Astrocyte (in vitro differentiated cells and primary cell): ENCODE results near the gene EHD4. TPM values are rescaled to one million over a fixed set of nuclear protein-coding genes. Genes with fewer than 3 reads are reported as not detected.

ENCODE experiments used
- DNase-seq: peaks from one replicate; pipeline ENCODE4 v3.0.0-alpha.2; 2010; ENCODE audit warnings: low read depth
- FAIRE-seq: peaks from 2 replicates; lab custom pipeline; 2011; peaks lifted over from hg19 to GRCh38; lab: Jason Lieb, UNC
- H2AFZ ChIP-seq: 2 replicates; pipeline ENCODE4 v1.6.0; 2012; ENCODE audit warnings: low read depth, low read length, inconsistent platforms
- H3K27ac ChIP-seq: 2 replicates; pipeline ENCODE4 v1.5.1; 2011; ENCODE audit warnings: low read depth, low read length, inconsistent platforms
- H3K27me3 ChIP-seq: 2 replicates; pipeline ENCODE4 v1.6.0; 2011; ENCODE audit warnings: low read length, inconsistent platforms; ENCODE audit not compliant: insufficient read depth
- H3K36me3 ChIP-seq: 2 replicates; pipeline ENCODE4 v1.5.1; 2011; ENCODE audit warnings: low read length, inconsistent platforms; ENCODE audit not compliant: insufficient read depth
- H3K4me1 ChIP-seq: 2 replicates; pipeline ENCODE4 v1.5.1; 2011; ENCODE audit warnings: low read length, inconsistent platforms; ENCODE audit not compliant: insufficient read depth
- H3K4me2 ChIP-seq: 2 replicates; pipeline ENCODE4 v1.6.0; 2012; ENCODE audit warnings: low read length, inconsistent platforms
- H3K4me3 ChIP-seq: 2 replicates; pipeline ENCODE4 v1.5.1; 2011; ENCODE audit warnings: low read depth, mild to moderate bottlenecking, low read length, inconsistent platforms; ENCODE audit not compliant: insufficient read depth
- H3K79me2 ChIP-seq: 2 replicates; pipeline ENCODE4 v1.6.0; 2012; ENCODE audit warnings: mild to moderate bottlenecking, low read length, inconsistent platforms; ENCODE audit not compliant: insufficient read depth
- H3K9ac ChIP-seq: 2 replicates; pipeline ENCODE4 v1.6.0; 2012; ENCODE audit warnings: mild to moderate bottlenecking, low read length, inconsistent platforms
- H3K9me3 ChIP-seq: 2 replicates; pipeline ENCODE4 v1.5.1; 2012; ENCODE audit warnings: low read depth, mild to moderate bottlenecking, low read length, inconsistent platforms; ENCODE audit not compliant: insufficient read depth
- H4K20me1 ChIP-seq: 2 replicates; pipeline ENCODE4 v1.6.0; 2012; ENCODE audit warnings: low read length, inconsistent platforms; ENCODE audit not compliant: insufficient read depth
- H3K27ac Mint-ChIP-seq: one replicate; pipeline ENCODE4 v1.8.0; 2021; ENCODE audit warnings: mild to moderate bottlenecking, mixed read lengths; ENCODE audit not compliant: unreplicated experiment
- H3K27me3 Mint-ChIP-seq: one replicate; pipeline ENCODE4 v1.8.0; 2021; ENCODE audit warnings: low read depth, mixed read lengths; ENCODE audit not compliant: unreplicated experiment
- H3K36me3 Mint-ChIP-seq: one replicate; pipeline ENCODE4 v1.8.0; 2021; ENCODE audit warnings: low read depth, mixed read lengths; ENCODE audit not compliant: unreplicated experiment
- H3K4me1 Mint-ChIP-seq: one replicate; pipeline ENCODE4 v1.8.0; 2021; ENCODE audit warnings: low read depth, mixed read lengths; ENCODE audit not compliant: unreplicated experiment
- H3K4me3 Mint-ChIP-seq: one replicate; pipeline ENCODE4 v1.8.0; 2021; ENCODE audit warnings: mild to moderate bottlenecking, moderate library complexity, mixed read lengths; ENCODE audit not compliant: unreplicated experiment
- H3K9me3 Mint-ChIP-seq: one replicate; pipeline ENCODE4 v1.8.0; 2021; ENCODE audit warnings: mild to moderate bottlenecking, mixed read lengths; ENCODE audit not compliant: unreplicated experiment
- CTCF ChIP-seq: IDR thresholded peaks from 2 replicates; pipeline ENCODE4 v1.5.1; 2011; ENCODE audit warnings: low read depth, mild to moderate bottlenecking, inconsistent platforms, low read length, moderate library complexity; ENCODE audit not compliant: insufficient read depth
- EZH2 ChIP-seq: IDR thresholded peaks from 2 replicates; pipeline ENCODE4 v1.6.1; 2012; ENCODE audit warnings: mild to moderate bottlenecking, low read length, inconsistent platforms; ENCODE audit not compliant: insufficient read depth
- total RNA-seq: library from RNA; stranded (reverse); gene quantifications from 2 replicates; pipeline ENCODE4 v1.2.1, GENCODE V29; 2021

EHD4 gene
- total RNA-seq, 1 donor from 2014 or later = 46.4 TPM

GRCh38 chr15:41933771-41934170, 38.6 kb downstream of the EHD4 start:
- H2AFZ ChIP-seq = no peak overlapping the region
- H3K4me1 Mint-ChIP-seq = peaks cover 68% of the 10 kb centered on the region

DNA sequence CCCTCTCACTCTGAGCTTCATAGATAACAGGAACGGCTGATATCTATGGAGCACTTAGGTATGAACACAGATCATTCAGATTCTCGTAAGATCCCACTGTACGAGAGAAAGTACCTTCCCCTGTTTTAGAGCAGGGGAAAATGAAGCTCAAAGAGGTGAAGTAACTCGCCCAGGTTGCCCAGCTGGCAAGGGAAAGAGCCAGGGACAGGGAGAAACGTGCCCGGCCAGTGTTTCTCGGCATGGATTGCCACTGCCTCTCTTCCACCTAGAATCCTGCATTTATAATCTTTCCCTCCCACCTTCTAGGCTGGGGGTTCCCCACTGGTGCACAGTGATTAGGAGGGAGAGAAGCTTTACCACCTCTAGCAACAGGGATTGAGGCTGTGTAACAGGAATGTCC, 39.0 kb downstream of the EHD4 start:
- Histone ChIP-seq H3K4me3 (no peak overlapping the region), H3K9me3 (no peaks in the 10 kb centered on the region), H3K27me3 (no peaks in the 10 kb centered on the region), H3K4me2 (peak overlapping the region; percentile 26), H3K9ac (peak overlapping the region; percentile 42), H3K36me3 (peaks cover 4% of the 10 kb centered on the region), H2AFZ (no peak overlapping the region), H3K27ac (peak overlapping the region; percentile 11), H3K4me1 (peaks cover 61% of the 10 kb centered on the region), H3K79me2 (peaks cover 27% of the 10 kb centered on the region), H4K20me1 (peaks cover 5% of the 10 kb centered on the region)
- Mint-ChIP-seq H3K4me3 (no peak overlapping the region), H3K27ac (peak overlapping the region; percentile 47), H3K36me3 (peaks cover 21% of the 10 kb centered on the region), H3K4me1 (peaks cover 68% of the 10 kb centered on the region), H3K9me3 (no peaks in the 10 kb centered on the region), H3K27me3 (no peaks in the 10 kb centered on the region)
- TF ChIP-seq CTCF (no peak), EZH2 (no peak)
- no peak for DNase-seq
- no peak for FAIRE-seq

More at GRCh38 chr15:41933771-41934170, 38.6 kb downstream of the EHD4 start:
- H4K20me1 ChIP-seq = peaks cover 5% of the 10 kb centered on the region
- H3K4me3 ChIP-seq = no peak overlapping the region
- peak overlapping the region; percentile 15 for H3K27ac ChIP-seq
- Mint-ChIP-seq H3K36me3 (peaks cover 21% of the 10 kb centered on the region), H3K4me3 (no peak overlapping the region), H3K27ac (no peak overlapping the region), H3K9me3 (no peaks in the 10 kb centered on the region), H3K27me3 (no peaks in the 10 kb centered on the region)
- H3K9ac ChIP-seq = peak overlapping the region; percentile 42
- peaks cover 4% of the 10 kb centered on the region for H3K36me3 ChIP-seq
- H3K4me2 ChIP-seq = peak overlapping the region; percentile 26
- H3K4me1 ChIP-seq = peaks cover 60% of the 10 kb centered on the region
- DNase-seq (no peak), FAIRE-seq (no peak)
- no peaks in the 10 kb centered on the region for H3K9me3 ChIP-seq
- H3K79me2 ChIP-seq = peaks cover 23% of the 10 kb centered on the region
- TF ChIP-seq CTCF (no peak), EZH2 (no peak)
- H3K27me3 ChIP-seq = no peaks in the 10 kb centered on the region

- Mint-ChIP-seq H3K27me3 (no peaks in the 10 kb centered on the region), H3K4me1 (peaks cover 70% of the 10 kb centered on the region), H3K9me3 (no peaks in the 10 kb centered on the region), H3K27ac (no peak overlapping the region), H3K36me3 (peaks cover 24% of the 10 kb centered on the region), H3K4me3 (no peak overlapping the region)
- no peak for TF ChIP-seq CTCF
- no peak for TF ChIP-seq EZH2
- Histone ChIP-seq H2AFZ (no peak overlapping the region), H3K4me2 (peak overlapping the region; percentile 26), H3K79me2 (peaks cover 27% of the 10 kb centered on the region), H3K9me3 (no peaks in the 10 kb centered on the region), H4K20me1 (peaks cover 7% of the 10 kb centered on the region), H3K27me3 (no peaks in the 10 kb centered on the region), H3K4me1 (peaks cover 61% of the 10 kb centered on the region), H3K27ac (peak overlapping the region; percentile 11), H3K4me3 (no peak overlapping the region), H3K36me3 (no peaks in the 10 kb centered on the region), H3K9ac (peak overlapping the region; percentile 42)
- DNase-seq (no peak), FAIRE-seq (no peak)
Measured at GRCh38 chr15:41932511-41933289, 39.7 kb downstream of the EHD4 start.
